RWPE1 (cell line): Measurements from ENCODE around the gene BAIAP2.

Experiments
- CTCF ChIA-PET: fragments of 350-600 bp; sonication (Branson Sonifier 250); formaldehyde crosslinking; extraction: SDS; loops from one replicate; lab custom pipeline; 2021; lab: Yijun Ruan, JAX
- POLR2A ChIA-PET: fragments of 400-600 bp; formaldehyde crosslinking; extraction: SDS; loops from one replicate; lab custom pipeline; 2020; ENCODE audit warnings: antibody characterized with exemption; ENCODE audit not compliant: low non-redundant PET; lab: Yijun Ruan, JAX
- DNase-seq: peaks from one replicate; pipeline ENCODE4 v3.0.0; 2012; ENCODE audit warnings: low spot score
- H3K27ac ChIP-seq: fragments of 450-650 bp; 2 replicates; pipeline ENCODE4 v1.5.1; 2017
- CTCF ChIP-seq: fragments of 450-650 bp; conservative IDR thresholded peaks from 2 replicates; pipeline ENCODE4 v1.5.1; 2017; ENCODE audit warnings: low read depth, mild to moderate bottlenecking

Gene BAIAP2

GRCh38 chr17:81008140-81008539, 26.8 kb upstream of the BAIAP2 start:
- ChIA-PET CTCF (interaction anchor here (0.6 kb wide), 1 partner anchor 24 kb away, joined by 3 read pairs; no protein-coding TSS in a partner anchor), POLR2A (no interaction called here)
- TF ChIP-seq CTCF = no peak
- no peak for DNase-seq
- no peak overlapping the region for H3K27ac ChIP-seq

DNA sequence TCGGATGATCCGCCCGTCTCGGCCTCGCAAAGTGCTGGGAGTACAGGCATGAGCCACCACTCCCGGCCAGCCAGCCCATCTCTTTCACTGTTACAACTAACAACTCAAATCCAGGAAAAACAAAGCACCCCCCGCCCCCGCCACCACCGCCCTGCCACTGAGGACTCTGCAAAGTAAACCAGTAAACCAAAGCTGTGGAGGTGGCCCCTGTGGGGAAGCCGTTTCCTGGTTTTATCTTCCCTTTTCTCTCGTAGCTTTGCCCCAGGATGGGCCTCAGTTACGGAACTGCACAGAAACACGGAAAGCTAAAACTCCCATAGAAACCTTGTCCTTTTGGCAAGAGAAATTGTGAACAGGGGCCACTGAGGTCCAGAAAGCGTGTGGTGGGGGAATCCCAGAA, 25.8 kb upstream of the BAIAP2 start:
- CTCF ChIA-PET = interaction anchor here (0.6 kb wide), 1 partner anchor 740 kb away, joined by 3 read pairs; no protein-coding TSS in a partner anchor
- POLR2A ChIA-PET = no interaction called here
- no peak for TF ChIP-seq CTCF
- DNase-seq = no peak
- H3K27ac ChIP-seq = no peak overlapping the region

DNA sequence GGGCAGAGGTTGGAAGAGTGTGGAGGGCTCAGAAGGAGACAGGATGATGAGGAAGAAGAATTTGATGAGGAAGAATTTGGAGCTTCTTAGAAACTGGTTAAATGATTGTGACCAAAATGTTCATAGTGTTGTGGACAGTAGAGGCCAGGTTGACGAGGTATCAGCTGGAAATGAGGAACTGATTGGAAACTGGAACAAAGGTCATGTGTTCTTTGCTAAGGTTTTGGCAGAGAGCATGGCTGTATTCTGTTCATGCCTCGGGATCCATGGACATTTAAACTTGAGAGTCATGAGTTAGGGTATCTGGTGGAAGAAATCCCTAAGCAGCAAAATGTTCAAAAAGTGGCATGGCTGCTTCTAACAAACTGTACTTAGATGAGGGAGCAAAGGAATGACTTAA, 24.0 kb upstream of the BAIAP2 start:
- ChIA-PET POLR2A (no interaction called here), CTCF (no interaction called here)
- no peak for TF ChIP-seq CTCF

GRCh38 chr17:81011951-81012350, 23.0 kb upstream of the BAIAP2 start:
- no peak for DNase-seq
- TF ChIP-seq CTCF = no peak
- ChIA-PET CTCF (interaction anchor here (0.6 kb wide), 1 partner anchor 87 kb away, joined by 4 read pairs; no protein-coding TSS in a partner anchor), POLR2A (no interaction called here)
- no peak overlapping the region for H3K27ac ChIP-seq

More for the DNA sequence above, 24.0 kb upstream of the BAIAP2 start:
- DNase-seq = no peak
- no peak overlapping the region for H3K27ac ChIP-seq

- DNase-seq = no peak
- ChIA-PET CTCF (no interaction called here), POLR2A (no interaction called here)
Measured at GRCh38 chr17:81012574-81013447, 22.1 kb upstream of the BAIAP2 start.

GRCh38 chr17:81013642-81014041, 21.3 kb upstream of the BAIAP2 start:
- no peak overlapping the region for H3K27ac ChIP-seq
- CTCF ChIA-PET = no interaction called here
- POLR2A ChIA-PET = no interaction called here
- TF ChIP-seq CTCF = no peak
- DNase-seq = no peak

More at GRCh38 chr17:81012574-81013447, 22.1 kb upstream of the BAIAP2 start:
- H3K27ac ChIP-seq = no peak overlapping the region; the same call in 1 of the 2 replicates
- TF ChIP-seq CTCF = no peak
